Smooth muscle cell (in vitro differentiated cells): ENCODE measurements around the gene EXOC3L2. TPM values are rescaled to one million over a fixed set of nuclear protein-coding genes. Genes with fewer than 3 reads are reported as not detected.

Source experiments
- DNase-seq: peaks from one replicate; lab custom pipeline; 2025; ENCODE audit not compliant: unreplicated experiment; lab: John Stamatoyannopoulos, UW
- H2AFZ ChIP-seq: fragments of 200-600 bp; sonication (generic); 2 replicates; pipeline ENCODE4 v1.6.0; 2016; ENCODE audit warnings: antibody characterized with exemption, low read depth, mild to moderate bottlenecking
- H3F3A ChIP-seq: fragments of 200-600 bp; sonication (generic); 2 replicates; pipeline ENCODE4 v1.6.0; 2017; ENCODE audit warnings: antibody characterized with exemption, low read depth
- H3K27ac ChIP-seq: fragments of 200-600 bp; sonication (generic); 2 replicates; pipeline ENCODE4 v1.5.1; 2016; ENCODE audit warnings: low read depth, mild to moderate bottlenecking
- H3K27me3 ChIP-seq: fragments of 200-600 bp; sonication (generic); 2 replicates; pipeline ENCODE4 v1.6.1; 2016; ENCODE audit warnings: low read depth, mild to moderate bottlenecking
- H3K36me3 ChIP-seq: fragments of 200-600 bp; sonication (generic); 2 replicates; pipeline ENCODE4 v1.5.1; 2016; ENCODE audit warnings: low read depth
- H3K4me1 ChIP-seq: fragments of 200-600 bp; sonication (generic); 2 replicates; pipeline ENCODE4 v1.5.1; 2016; ENCODE audit warnings: low read depth
- H3K4me2 ChIP-seq: fragments of 200-600 bp; sonication (generic); 2 replicates; pipeline ENCODE4 v1.6.0; 2016; ENCODE audit warnings: mild to moderate bottlenecking
- H3K4me3 ChIP-seq: fragments of 200-600 bp; sonication (generic); 2 replicates; pipeline ENCODE4 v1.5.1; 2016; ENCODE audit warnings: mild to moderate bottlenecking
- H3K79me2 ChIP-seq: fragments of 200-600 bp; sonication (generic); 2 replicates; pipeline ENCODE4 v1.6.0; 2016; ENCODE audit warnings: low read depth, mild to moderate bottlenecking
- H3K9ac ChIP-seq: fragments of 200-600 bp; sonication (generic); 2 replicates; pipeline ENCODE4 v1.6.0; 2016; ENCODE audit warnings: low read depth
- H3K9me3 ChIP-seq: fragments of 200-600 bp; sonication (generic); replicated peaks from 2 replicates; pipeline ENCODE4 v1.5.1; 2016; ENCODE audit warnings: low read depth
- H4K20me1 ChIP-seq: fragments of 200-600 bp; sonication (generic); 2 replicates; pipeline ENCODE4 v1.6.0; 2016; ENCODE audit warnings: low read depth
- CTCF ChIP-seq: fragments of 200-600 bp; sonication (generic); IDR thresholded peaks from 2 replicates; pipeline ENCODE4 v1.5.1; 2017; ENCODE audit warnings: borderline replicate concordance, mild to moderate bottlenecking, antibody characterized with exemption; ENCODE audit not compliant: insufficient read depth, poor library complexity, severe bottlenecking
- WGBS: methylation state at CpG from one replicate; pipeline ENCODE4 v1.1.7; 2016; ENCODE audit warnings: low lambda C conversion rate; 5-methylcytosine and 5-hydroxymethylcytosine counted together
- polyA plus RNA-seq: library from polyadenylated mRNA; unstranded; fragments of >200 nt; fragmentation: Nextera tagmentation; extraction: Ambion mirVana; gene quantifications from 2 replicates; pipeline ENCODE4 v1.2.1, GENCODE V29; 2016
- total RNA-seq: library from RNA; depleted of rRNA; stranded (reverse); fragments of >200 nt; gene quantifications from 2 replicates; pipeline ENCODE4 v1.2.3, GENCODE V29; 2014

Gene EXOC3L2
- total and polyA plus RNA-seq, 2 experiments from 2014 or later, result 0.76 to 7.5 TPM

- Histone ChIP-seq H3K79me2 (no peaks in the 10 kb centered on the region), H3F3A (no peaks in the 10 kb centered on the region), H3K4me2 (peak overlapping the region; percentile 31), H2AFZ (no peak overlapping the region), H3K4me3 (no peak overlapping the region), H3K9ac (no peak overlapping the region), H4K20me1 (peaks cover 6% of the 10 kb centered on the region), H3K36me3 (no peaks in the 10 kb centered on the region), H3K4me1 (peaks cover 9% of the 10 kb centered on the region), H3K9me3 (no peaks in the 10 kb centered on the region), H3K27ac (no peak overlapping the region), H3K27me3 (no peaks in the 10 kb centered on the region)
- TF ChIP-seq CTCF, result no peak
- 82% methylated on average over 17 of the region's 18 CpGs for WGBS
- no peak for DNase-seq
Measured at GRCh38 chr19:45172611-45173208, 72.5 kb downstream of the EXOC3L2 start.

GRCh38 chr19:45172173-45172572 lies 73.0 kb downstream of the EXOC3L2 start:
- Histone ChIP-seq H4K20me1 (peaks cover 6% of the 10 kb centered on the region), H2AFZ (no peak overlapping the region), H3K4me2 (peak overlapping the region; percentile 31), H3K36me3 (no peaks in the 10 kb centered on the region), H3K9ac (no peak overlapping the region), H3K4me1 (peaks cover 5% of the 10 kb centered on the region), H3K4me3 (no peak overlapping the region), H3F3A (no peaks in the 10 kb centered on the region), H3K79me2 (no peaks in the 10 kb centered on the region), H3K27me3 (no peaks in the 10 kb centered on the region), H3K9me3 (no peaks in the 10 kb centered on the region), H3K27ac (no peak overlapping the region)
- no peak for TF ChIP-seq CTCF
- DNase-seq, result no peak
- 82% methylated on average over 4 of the region's 4 CpGs for WGBS

- H3K27me3 ChIP-seq, result no peaks in the 10 kb centered on the region
- H3K27ac ChIP-seq, result no peak overlapping the region
- peaks cover 5% of the 10 kb centered on the region for H3K4me1 ChIP-seq
- H3F3A ChIP-seq, result no peaks in the 10 kb centered on the region
- H3K4me2 ChIP-seq, result no peak overlapping the region
- H3K4me3 ChIP-seq, result no peak overlapping the region
- H3K36me3 ChIP-seq, result no peaks in the 10 kb centered on the region
- H3K9ac ChIP-seq, result no peak overlapping the region
- H3K9me3 ChIP-seq, result no peaks in the 10 kb centered on the region
- H3K79me2 ChIP-seq, result no peaks in the 10 kb centered on the region
- no peak for TF ChIP-seq CTCF
- H2AFZ ChIP-seq, result no peak overlapping the region
- WGBS, result 63% methylated on average over 7 of the region's 7 CpGs
- H4K20me1 ChIP-seq, result peaks cover 6% of the 10 kb centered on the region
- DNase-seq, result no peak
Measured at GRCh38 chr19:45171211-45171623, 74.0 kb downstream of the EXOC3L2 start.
